Pancreas (tissue), 10 donors: ENCODE results near the gene PFAS. TPM values are rescaled to one million over a fixed set of nuclear protein-coding genes. Genes with fewer than 3 reads are reported as not detected.
A peak's percentile ranks its signal among the peaks of the same experiment; 100 is the strongest.

Experiments
- ATAC-seq, 4 donors: fragments of 200-7000 bp; cut with Tn5 transposase; one replicate each; pipeline versions ENCODE4 v1.8.0 to v1.9.1; 2020; ENCODE audit warnings: mild to moderate bottlenecking in 4 of 4, moderate library complexity in 4 of 4
- DNase-seq, 6 donors: peaks; one replicate each; pipeline ENCODE4 v3.0.0-alpha.2; 2020
- FAIRE-seq: peaks from 2 replicates; lab custom pipeline; 2012; peaks lifted over from hg19 to GRCh38; lab: Jason Lieb, UNC
- H3K27ac ChIP-seq, 4 donors: fragments of 200-600 bp; sonication (generic); 1 replicate in 3 of 4; 2 replicates in 1 of 4; pipeline versions ENCODE4 v1.5.0 to v1.8.0; 2020
- H3K27me3 ChIP-seq, 4 donors: fragments of 200-600 bp; one replicate each; pipeline ENCODE4 v1.8.0; 2021
- H3K36me3 ChIP-seq, 3 donors: fragments of 200-600 bp; sonication (generic) in 1 of 3; one replicate each; pipeline versions ENCODE4 v1.5.0 to v1.8.0; 2020 to 2021
- H3K4me1 ChIP-seq, 3 donors: fragments of 200-600 bp; one replicate each; pipeline ENCODE4 v1.8.0; 2021
- H3K4me3 ChIP-seq, 4 donors: fragments of 200-600 bp; sonication (generic) in 2 of 4; one replicate each; pipeline versions ENCODE4 v1.5.0 to v1.8.0; 2020 to 2021
- H3K9me3 ChIP-seq, 4 donors: fragments of 200-600 bp; one replicate each; pipeline ENCODE4 v1.8.0; 2021
- CTCF ChIP-seq, 4 donors: fragments of 200-600 bp; sonication (generic) in 3 of 4; IDR thresholded peaks; one replicate each; pipeline versions ENCODE4 v1.5.0 to v1.8.0; 2021; ENCODE audit warnings: antibody characterized with exemption in 4 of 4
- WGBS, 2 donors: extraction: QIAGEN DNeasy Blood & Tissue Kit; methylation state at CpG; one replicate each; pipeline ENCODE4 v1.1.7; 2013; 5-methylcytosine and 5-hydroxymethylcytosine counted together
- intact Hi-C, 3 donors: fragments of 100-400 bp; cut with DNase I; formaldehyde crosslinking; loops; one replicate each; pipeline versions ENCODE4 v1.11.1 to v1.14.2; 2022
- polyA plus RNA-seq, 2 donors: library from polyadenylated mRNA; stranded (reverse); fragments of 200-250 nt; gene quantifications; one replicate each; pipeline ENCODE4 v1.2.3, GENCODE V29; 2013
- total RNA-seq, 6 donors: library from RNA; stranded (reverse); fragmentation: NEBNext Ultra II Directional in 4 of 6; extraction: Animal tissue kit (Norgen Biotek cat#: 25700) in 4 of 6; gene quantifications; one replicate each; pipeline versions ENCODE4 v1.2.1 to v1.2.4, GENCODE V29; 2021 to 2023
- donor health status: healthy with polysubstance abuse.
- donor health status: DM: no; HTN: no; CAD: no; lungs with moderate emphysema.
- donor health status: DM: no; HTN: no; CAD: no.
- donor health status: control.
- donor health status: control.
- donor health status: Bipolar disorder and iron deficiency.
- donor health status: DM: yes; HTN: yes; CAD: no.
- donor health status: DM: no; HTN: no; CAD: no.
- donor health status: DM: no; HTN: no; CAD: no.
- donor health status: DM: yes; HTN: yes; CAD: no.

The PFAS gene
- total and polyA plus RNA-seq, 8 donors, result 11.5 to 21.4 (median 18.7) TPM

DNA sequence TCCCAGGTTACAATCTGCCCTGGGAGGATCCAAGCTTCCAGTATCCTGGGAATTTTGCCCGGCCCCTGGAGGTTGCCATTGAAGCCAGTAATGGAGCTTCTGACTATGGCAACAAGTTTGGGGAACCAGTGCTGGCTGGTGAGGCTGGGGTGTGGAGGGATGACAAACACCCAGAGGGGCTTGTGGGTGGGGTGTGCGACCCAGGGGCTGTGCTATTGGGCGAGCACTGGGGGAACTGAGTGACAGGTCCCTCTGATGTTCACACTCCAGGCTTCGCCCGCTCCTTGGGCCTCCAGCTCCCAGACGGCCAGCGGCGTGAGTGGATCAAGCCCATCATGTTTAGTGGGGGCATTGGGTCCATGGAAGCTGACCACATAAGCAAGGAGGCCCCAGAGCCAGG, 8.7 kb downstream of the PFAS start:
- Histone ChIP-seq H3K4me3 (no peak overlapping the region), H3K36me3 (peaks cover 0 to 18% (median 0%) of the 10 kb centered on the region in 3 donors), H3K27me3 (no peaks in the 10 kb centered on the region), H3K9me3 (no peaks in the 10 kb centered on the region), H3K4me1 (no peaks in the 10 kb centered on the region), H3K27ac (no peak overlapping the region)
- DNase-seq (no peak), ATAC-seq (no peak), FAIRE-seq (no peak)
- intact Hi-C loops, result loop anchor here in 2 of 3 donors (5.0 to 10.0 kb wide), 2 partner anchors 40 to 47 kb away; partner anchors contain the start of gene SLC25A35 (in 1 of the 2)
- TF ChIP-seq CTCF (IDR thresholded peaks at IDR 0.05), result no peak
- 95 to 99% methylated on average over 8 of the region's 8 CpGs for WGBS, 2 donors

DNA sequence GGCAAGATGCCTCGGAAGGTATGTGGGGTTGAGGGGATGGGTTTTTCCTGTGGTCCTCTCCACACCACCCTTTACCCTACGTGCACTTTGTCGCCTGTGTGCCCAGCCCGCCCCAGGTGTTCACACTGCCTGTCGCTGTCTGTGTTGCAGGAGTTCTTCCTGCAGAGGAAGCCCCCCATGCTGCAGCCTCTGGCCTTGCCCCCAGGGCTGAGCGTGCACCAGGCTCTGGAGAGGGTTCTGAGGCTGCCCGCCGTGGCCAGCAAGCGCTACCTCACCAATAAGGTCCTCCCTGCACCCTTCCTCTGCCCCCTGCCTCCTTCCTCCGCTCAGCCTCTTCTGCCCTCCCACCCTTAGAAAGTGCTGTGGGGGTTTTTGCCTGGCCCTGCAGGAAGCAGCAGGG, 15.2 kb downstream of the PFAS start:
- DNase-seq (no peak), ATAC-seq (no peak), FAIRE-seq (no peak)
- H3K36me3 ChIP-seq, result peaks cover 0 to 24% (median 16%) of the 10 kb centered on the region in 3 donors
- H3K4me1 ChIP-seq, result no peaks in the 10 kb centered on the region
- intact Hi-C loops, result no loop called here
- H3K9me3 ChIP-seq, result no peaks in the 10 kb centered on the region
- H3K27ac ChIP-seq, result no peak overlapping the region
- WGBS, 2 donors, result 97 to 100% methylated on average over 9 to 10 of the region's 10 CpGs
- no peak overlapping the region for H3K4me3 ChIP-seq
- H3K27me3 ChIP-seq, result no peaks in the 10 kb centered on the region
- TF ChIP-seq CTCF (IDR thresholded peaks at IDR 0.05), result no peak

DNA sequence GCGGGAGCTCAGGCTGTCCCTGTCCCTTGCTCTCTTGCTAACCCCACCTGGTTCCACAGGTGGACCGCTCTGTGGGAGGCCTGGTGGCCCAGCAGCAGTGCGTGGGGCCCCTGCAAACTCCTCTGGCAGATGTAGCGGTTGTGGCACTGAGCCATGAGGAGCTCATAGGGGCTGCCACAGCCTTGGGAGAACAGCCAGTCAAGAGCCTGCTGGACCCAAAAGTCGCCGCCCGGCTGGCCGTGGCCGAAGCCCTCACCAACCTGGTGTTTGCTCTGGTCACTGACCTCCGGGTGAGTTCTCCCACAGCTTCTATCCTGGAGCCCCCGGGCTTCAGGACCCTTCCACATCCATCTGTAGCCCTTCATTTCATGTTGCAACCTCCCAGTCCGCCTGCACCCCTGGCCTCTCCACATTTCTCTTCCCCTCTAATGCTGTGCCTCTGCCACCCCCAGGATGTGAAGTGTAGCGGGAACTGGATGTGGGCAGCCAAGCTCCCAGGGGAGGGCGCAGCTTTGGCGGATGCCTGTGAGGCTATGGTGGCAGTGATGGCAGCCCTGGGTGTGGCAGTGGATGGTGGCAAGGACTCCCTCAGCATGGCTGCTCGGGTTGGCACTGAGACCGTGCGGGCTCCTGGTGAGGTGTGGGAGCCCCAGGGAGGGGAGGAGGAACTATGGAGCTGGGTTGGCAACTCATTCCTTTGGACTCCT, 15.9 kb downstream of the PFAS start:
- no peak for FAIRE-seq
- Histone ChIP-seq H3K27ac (no peak overlapping the region), H3K4me3 (no peak overlapping the region), H3K36me3 (peaks cover 0 to 24% (median 16%) of the 10 kb centered on the region in 3 donors), H3K9me3 (no peaks in the 10 kb centered on the region), H3K27me3 (no peaks in the 10 kb centered on the region), H3K4me1 (no peaks in the 10 kb centered on the region)
- ATAC-seq, result no peak
- intact Hi-C loops, result no loop called here
- DNase-seq, result no peak
- WGBS, 2 donors, result 95 to 96% methylated on average over 18 of the region's 18 CpGs
- no peak for TF ChIP-seq CTCF (IDR thresholded peaks at IDR 0.05)

- WGBS, 2 donors, result 93% methylated on average over 29 of the region's 29 CpGs
- Histone ChIP-seq H3K27me3 (no peaks in the 10 kb centered on the region), H3K4me3 (no peak overlapping the region), H3K27ac (no peak overlapping the region), H3K4me1 (no peaks in the 10 kb centered on the region), H3K9me3 (no peaks in the 10 kb centered on the region), H3K36me3 (peaks cover 0 to 28% (median 16%) of the 10 kb centered on the region in 3 donors)
- no peak for FAIRE-seq
- no peak for ATAC-seq
- intact Hi-C loops, result no loop called here
- peak in 1 of 6 donors; percentile 65 for DNase-seq
- no peak for TF ChIP-seq CTCF (IDR thresholded peaks at IDR 0.05)
Measured at GRCh38 chr17:8266648-8267479, 17.8 kb downstream of the PFAS start.
